Naive B cell (primary cell): ENCODE measurements around the gene BPGM. TPM values are rescaled to one million over a fixed set of nuclear protein-coding genes. Genes with fewer than 3 reads are reported as not detected.
"Not testable (repeated sequence)": the region's sequence is repeated elsewhere in the genome, so short reads cannot be mapped to it uniquely, and the experiment has no call there.

ENCODE experiments used
- ATAC-seq, 2 donors: fragments of 150-1000 bp; cut with Tn5 transposase; 2 replicates each; pipeline ENCODE4 v1.10.0; 2021; ENCODE audit warnings: low read depth in 2 of 2, mild to moderate bottlenecking in 2 of 2, moderate library complexity in 2 of 2
- DNase-seq: peaks from one replicate; pipeline ENCODE4 v3.0.0; 2022
- H3K27ac Mint-ChIP-seq, 6 donors: one replicate each; pipeline ENCODE4 v1.8.0; 2020 to 2022; ENCODE audit warnings: mild to moderate bottlenecking in 6 of 6, mixed read lengths in 6 of 6, moderate library complexity in 5 of 6, inconsistent platforms in 2 of 6
- H3K27me3 Mint-ChIP-seq, 3 donors: one replicate each; pipeline ENCODE4 v1.8.0; 2021 to 2022; ENCODE audit warnings: mixed read lengths in 3 of 3, mild to moderate bottlenecking in 1 of 3
- H3K36me3 Mint-ChIP-seq, 2 donors: one replicate each; pipeline ENCODE4 v1.8.0; 2020 to 2022; ENCODE audit warnings: mixed read lengths in 2 of 2, inconsistent platforms in 1 of 2, mild to moderate bottlenecking in 1 of 2
- H3K4me1 Mint-ChIP-seq, 3 donors: one replicate each; pipeline ENCODE4 v1.8.0; 2020 to 2022; ENCODE audit warnings: mixed read lengths in 3 of 3, inconsistent platforms in 1 of 3, mild to moderate bottlenecking in 1 of 3, moderate library complexity in 1 of 3
- H3K4me3 Mint-ChIP-seq, 8 donors: one replicate each; pipeline ENCODE4 v1.8.0; 2020 to 2022; ENCODE audit warnings: mild to moderate bottlenecking in 8 of 8, mixed read lengths in 8 of 8, moderate library complexity in 8 of 8, inconsistent platforms in 2 of 8
- H3K9me3 Mint-ChIP-seq, 7 donors: one replicate each; pipeline ENCODE4 v1.8.0; 2020 to 2022; ENCODE audit warnings: mixed read lengths in 7 of 7, mild to moderate bottlenecking in 5 of 7, inconsistent platforms in 2 of 7, moderate library complexity in 1 of 7
- polyA plus RNA-seq, 6 donors: library from polyadenylated mRNA; unstranded; fragments of 300-500 nt; fragmentation: Illumina TruSeq; gene quantifications; one replicate each; pipeline ENCODE4 v1.2.3, GENCODE V29; 2021; ENCODE audit warnings: low read depth in 6 of 6

The BPGM gene
- polyA plus RNA-seq, 6 donors from 2014 or later, result 17.6 to 33.9 (median 25.5) TPM

GRCh38 chr7:134660961-134661376 is 14.3 kb downstream of the BPGM start:
- Mint-ChIP-seq H3K27ac (no peak overlapping the region), H3K4me3 (no peak overlapping the region), H3K9me3 (peaks cover 0 to 8% (median 0%) of the 10 kb centered on the region in 7 donors), H3K27me3 (no peaks in the 10 kb centered on the region), H3K36me3 (peaks cover 12 to 39% of the 10 kb centered on the region in 2 donors), H3K4me1 (peaks cover 4 to 9% (median 8%) of the 10 kb centered on the region in 3 donors)
- DNase-seq (no peak), ATAC-seq (no peak)

- Mint-ChIP-seq H3K36me3 (peaks cover 18 to 34% of the 10 kb centered on the region in 2 donors), H3K9me3 (peaks cover 0 to 8% (median 0%) of the 10 kb centered on the region in 7 donors), H3K27me3 (no peaks in the 10 kb centered on the region), H3K4me3 (no peak overlapping the region), H3K4me1 (peaks cover 3 to 8% (median 4%) of the 10 kb centered on the region in 3 donors), H3K27ac (peak overlapping the region in 2 of 6 donors; percentile 19 to 20)
- DNase-seq (no peak), ATAC-seq (no peak)
These were observed 15.7 kb downstream of the BPGM start for GRCh38 chr7:134662166-134662870.

- Mint-ChIP-seq H3K4me1 (peaks cover 0 to 4% (median 4%) of the 10 kb centered on the region in 3 donors), H3K4me3 (peak overlapping the region in 1 of 8 donors; percentile 41), H3K27me3 (no peaks in the 10 kb centered on the region), H3K36me3 (peaks cover 18 to 34% of the 10 kb centered on the region in 2 donors), H3K9me3 (peaks cover 0 to 8% (median 0%) of the 10 kb centered on the region in 7 donors), H3K27ac (no peak overlapping the region)
- no peak for ATAC-seq
- no peak for DNase-seq
These were observed 16.2 kb downstream of the BPGM start for GRCh38 chr7:134662871-134663205.

- ATAC-seq, H3K9me3 Mint-ChIP-seq, H3K27me3 Mint-ChIP-seq, H3K4me3 Mint-ChIP-seq, H3K27ac Mint-ChIP-seq, DNase-seq: not testable (repeated sequence)
- H3K36me3 Mint-ChIP-seq, result peaks cover 18 to 30% of the 10 kb centered on the region in 2 donors
- H3K4me1 Mint-ChIP-seq, result peaks cover 14 to 17% (median 15%) of the 10 kb centered on the region in 3 donors
These were observed 18.4 kb downstream of the BPGM start for GRCh38 chr7:134665045-134665444.

- ATAC-seq, result no peak
- Mint-ChIP-seq H3K36me3 (peaks cover 14 to 18% of the 10 kb centered on the region in 2 donors), H3K27ac (no peak overlapping the region), H3K27me3 (no peaks in the 10 kb centered on the region), H3K9me3 (peaks cover 0 to 8% (median 0%) of the 10 kb centered on the region in 7 donors), H3K4me1 (peaks cover 25 to 35% (median 29%) of the 10 kb centered on the region in 3 donors), H3K4me3 (no peak overlapping the region)
- no peak for DNase-seq
These were observed 21.2 kb downstream of the BPGM start for GRCh38 chr7:134667899-134668298.

- Mint-ChIP-seq H3K4me1 (peaks cover 21 to 35% (median 31%) of the 10 kb centered on the region in 3 donors), H3K27ac (peak overlapping the region in 4 of 6 donors; percentile 46 to 84 (median 62)), H3K9me3 (peaks cover 0 to 15% (median 4%) of the 10 kb centered on the region in 7 donors), H3K36me3 (peaks cover 8 to 16% of the 10 kb centered on the region in 2 donors), H3K27me3 (no peaks in the 10 kb centered on the region), H3K4me3 (peak overlapping the region in 2 of 8 donors; percentile 45 to 52)
- ATAC-seq (no peak), DNase-seq (no peak)
These were observed 22.7 kb downstream of the BPGM start for GRCh38 chr7:134669388-134669787.

GRCh38 chr7:134669845-134670373 is 23.3 kb downstream of the BPGM start:
- DNase-seq (no peak), ATAC-seq (peak; percentile 68 to 87)
- H3K9me3 Mint-ChIP-seq, result peaks cover 2 to 15% (median 5%) of the 10 kb centered on the region in 7 donors
- peak overlapping the region in 5 of 8 donors; percentile 7 to 52 (median 40) for H3K4me3 Mint-ChIP-seq
- H3K4me1 Mint-ChIP-seq, result peaks cover 21 to 35% (median 31%) of the 10 kb centered on the region in 3 donors
- no peaks in the 10 kb centered on the region for H3K27me3 Mint-ChIP-seq
- H3K36me3 Mint-ChIP-seq, result peaks cover 2 to 11% of the 10 kb centered on the region in 2 donors
- peak overlapping the region; percentile 46 to 90 (median 80) for H3K27ac Mint-ChIP-seq

- peaks cover 21 to 36% (median 33%) of the 10 kb centered on the region in 3 donors for H3K4me1 Mint-ChIP-seq
- peak overlapping the region in 2 of 8 donors; percentile 12 to 64 for H3K4me3 Mint-ChIP-seq
- DNase-seq (no peak), ATAC-seq (no peak)
- no peaks in the 10 kb centered on the region for H3K27me3 Mint-ChIP-seq
- H3K9me3 Mint-ChIP-seq, result peaks cover 0 to 13% (median 5%) of the 10 kb centered on the region in 7 donors
- H3K27ac Mint-ChIP-seq, result peak overlapping the region in 3 of 6 donors; percentile 24 to 69 (median 36)
- H3K36me3 Mint-ChIP-seq, result no peaks in the 10 kb centered on the region
These were observed 25.0 kb downstream of the BPGM start for GRCh38 chr7:134671609-134672008.

- Mint-ChIP-seq H3K36me3 (peaks cover 0 to 2% of the 10 kb centered on the region in 2 donors), H3K4me1 (peaks cover 25 to 32% (median 31%) of the 10 kb centered on the region in 3 donors), H3K27ac (no peak overlapping the region), H3K27me3 (no peaks in the 10 kb centered on the region), H3K4me3 (no peak overlapping the region), H3K9me3 (peaks cover 0 to 13% (median 5%) of the 10 kb centered on the region in 7 donors)
- DNase-seq (no peak), ATAC-seq (no peak)
These were observed 27.8 kb downstream of the BPGM start for GRCh38 chr7:134674424-134674823.

- no peaks in the 10 kb centered on the region for H3K27me3 Mint-ChIP-seq
- no peak overlapping the region for H3K4me3 Mint-ChIP-seq
- peaks cover 12 to 17% (median 13%) of the 10 kb centered on the region in 3 donors for H3K4me1 Mint-ChIP-seq
- H3K9me3 Mint-ChIP-seq, result peaks cover 0 to 13% (median 5%) of the 10 kb centered on the region in 7 donors
- ATAC-seq (no peak), DNase-seq (no peak)
- H3K36me3 Mint-ChIP-seq, result peaks cover 0 to 8% of the 10 kb centered on the region in 2 donors
- peak overlapping the region in 3 of 6 donors; percentile 6 to 71 (median 56) for H3K27ac Mint-ChIP-seq
These were observed 30.1 kb downstream of the BPGM start for GRCh38 chr7:134676743-134677142.

GRCh38 chr7:134678115-134678514 is 31.5 kb downstream of the BPGM start:
- Mint-ChIP-seq H3K4me1 (peaks cover 7 to 12% (median 7%) of the 10 kb centered on the region in 3 donors), H3K27ac (peak overlapping the region in 1 of 6 donors; percentile 71), H3K27me3 (no peaks in the 10 kb centered on the region), H3K4me3 (no peak overlapping the region), H3K36me3 (peaks cover 0 to 8% of the 10 kb centered on the region in 2 donors), H3K9me3 (peaks cover 0 to 13% (median 5%) of the 10 kb centered on the region in 7 donors)
- DNase-seq (no peak), ATAC-seq (no peak)

GRCh38 chr7:134679006-134679405 is 32.4 kb downstream of the BPGM start:
- H3K4me3 Mint-ChIP-seq, result no peak overlapping the region
- no peaks in the 10 kb centered on the region for H3K27me3 Mint-ChIP-seq
- peaks cover 7 to 10% (median 7%) of the 10 kb centered on the region in 3 donors for H3K4me1 Mint-ChIP-seq
- DNase-seq, result no peak
- peaks cover 0 to 8% of the 10 kb centered on the region in 2 donors for H3K36me3 Mint-ChIP-seq
- H3K9me3 Mint-ChIP-seq, result peaks cover 0 to 9% (median 4%) of the 10 kb centered on the region in 7 donors
- no peak for ATAC-seq
- H3K27ac Mint-ChIP-seq, result peak overlapping the region in 4 of 6 donors; percentile 5 to 68 (median 36)

- no peak overlapping the region for H3K4me3 Mint-ChIP-seq
- no peak for ATAC-seq
- peaks cover 0 to 7% (median 4%) of the 10 kb centered on the region in 3 donors for H3K27me3 Mint-ChIP-seq
These were observed 37.5 kb downstream of the BPGM start for GRCh38 chr7:134684165-134684564.

More at GRCh38 chr7:134684165-134684564, 37.5 kb downstream of the BPGM start:
- Mint-ChIP-seq H3K4me1 (no peaks in the 10 kb centered on the region), H3K27ac (no peak overlapping the region), H3K36me3 (peaks cover 0 to 8% of the 10 kb centered on the region in 2 donors), H3K9me3 (no peaks in the 10 kb centered on the region)
- DNase-seq, result no peak
